GM12864 (cell line): ENCODE results near the gene PLCL2.

Source experiments
- DNase-seq: peaks from one replicate; pipeline ENCODE4 v3.0.0-alpha.2; 2011; ENCODE audit warnings: low read depth
- H3K4me3 ChIP-seq: 2 replicates; pipeline ENCODE4 v1.5.1; 2011; ENCODE audit warnings: mild to moderate bottlenecking, low read depth, low read length, control low read depth
- TF ChIP-seq, protein P1 (sequence below): IDR thresholded peaks from 2 replicates; pipeline ENCODE4 v1.5.1; 2011; ENCODE audit warnings: low read depth, mild to moderate bottlenecking, moderate library complexity, low read length, control low read depth, inconsistent platforms; ENCODE audit errors: missing control alignments

PLCL2 gene

DNA sequence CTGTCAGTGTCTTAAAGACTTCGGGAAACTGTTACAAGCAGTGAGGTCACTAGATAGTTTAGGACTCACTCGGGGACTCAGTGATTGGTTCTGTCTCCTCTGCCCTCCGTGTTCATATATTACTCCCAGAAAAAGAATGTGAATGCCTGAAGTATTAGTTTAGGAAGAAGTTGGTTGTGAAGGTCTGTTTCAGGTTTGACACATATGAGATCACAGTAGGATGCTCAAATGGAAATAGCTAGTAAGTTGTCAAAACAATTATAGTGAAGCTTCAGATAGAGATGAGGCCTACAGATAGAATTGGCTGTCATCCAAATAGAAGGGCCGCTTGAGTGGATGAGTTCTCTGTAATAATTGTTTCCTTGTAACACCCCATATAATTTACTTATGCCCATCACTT lies 172.6 kb downstream of the PLCL2 start:
- H3K4me3 ChIP-seq: no peak overlapping the region
- DNase-seq: no peak
- TF ChIP-seq, protein P1, sequence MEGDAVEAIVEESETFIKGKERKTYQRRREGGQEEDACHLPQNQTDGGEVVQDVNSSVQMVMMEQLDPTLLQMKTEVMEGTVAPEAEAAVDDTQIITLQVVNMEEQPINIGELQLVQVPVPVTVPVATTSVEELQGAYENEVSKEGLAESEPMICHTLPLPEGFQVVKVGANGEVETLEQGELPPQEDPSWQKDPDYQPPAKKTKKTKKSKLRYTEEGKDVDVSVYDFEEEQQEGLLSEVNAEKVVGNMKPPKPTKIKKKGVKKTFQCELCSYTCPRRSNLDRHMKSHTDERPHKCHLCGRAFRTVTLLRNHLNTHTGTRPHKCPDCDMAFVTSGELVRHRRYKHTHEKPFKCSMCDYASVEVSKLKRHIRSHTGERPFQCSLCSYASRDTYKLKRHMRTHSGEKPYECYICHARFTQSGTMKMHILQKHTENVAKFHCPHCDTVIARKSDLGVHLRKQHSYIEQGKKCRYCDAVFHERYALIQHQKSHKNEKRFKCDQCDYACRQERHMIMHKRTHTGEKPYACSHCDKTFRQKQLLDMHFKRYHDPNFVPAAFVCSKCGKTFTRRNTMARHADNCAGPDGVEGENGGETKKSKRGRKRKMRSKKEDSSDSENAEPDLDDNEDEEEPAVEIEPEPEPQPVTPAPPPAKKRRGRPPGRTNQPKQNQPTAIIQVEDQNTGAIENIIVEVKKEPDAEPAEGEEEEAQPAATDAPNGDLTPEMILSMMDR: no peak

DNA sequence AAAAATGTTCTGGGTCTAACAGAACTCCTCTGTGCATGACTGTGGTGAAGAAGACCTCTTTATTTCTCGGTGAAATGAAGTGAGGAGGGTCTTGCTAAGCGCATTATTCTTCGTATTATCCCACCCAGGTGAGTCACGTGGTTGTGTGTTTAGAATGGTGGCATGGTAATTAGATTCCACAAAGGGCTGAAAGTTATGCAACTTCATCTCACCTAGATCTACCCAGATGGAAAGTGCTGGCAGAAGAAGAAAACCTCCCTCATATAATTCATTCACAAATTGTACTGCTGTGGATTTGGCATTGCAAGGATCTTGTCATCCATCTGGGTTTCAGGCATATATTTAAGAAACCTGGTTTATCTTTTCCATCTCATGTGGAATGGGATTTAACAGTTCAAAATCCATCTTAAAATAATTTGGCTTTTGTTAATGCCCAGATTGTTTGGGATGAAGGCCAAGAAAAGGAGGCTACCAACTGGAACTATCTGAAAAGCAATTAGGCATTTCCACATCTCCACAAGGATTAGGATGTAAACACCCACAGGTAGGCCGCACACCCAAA lies 175.3 kb downstream of the PLCL2 start:
- TF ChIP-seq, protein P1: no peak

GRCh38 chr3:17061005-17061404 lies 176.2 kb downstream of the PLCL2 start:
- H3K4me3 ChIP-seq: no peak overlapping the region
- DNase-seq: no peak
- TF ChIP-seq, protein P1: no peak

More for the DNA sequence above, 175.3 kb downstream of the PLCL2 start:
- DNase-seq: no peak
- no peak overlapping the region for H3K4me3 ChIP-seq

- TF ChIP-seq, protein P1: no peak
- H3K4me3 ChIP-seq: no peak overlapping the region
- no peak for DNase-seq
These were observed 178.0 kb downstream of the PLCL2 start for GRCh38 chr3:17062736-17063135.

GRCh38 chr3:17063596-17063995 lies 178.8 kb downstream of the PLCL2 start:
- no peak overlapping the region for H3K4me3 ChIP-seq
- DNase-seq: no peak
- TF ChIP-seq, protein P1: no peak

DNA sequence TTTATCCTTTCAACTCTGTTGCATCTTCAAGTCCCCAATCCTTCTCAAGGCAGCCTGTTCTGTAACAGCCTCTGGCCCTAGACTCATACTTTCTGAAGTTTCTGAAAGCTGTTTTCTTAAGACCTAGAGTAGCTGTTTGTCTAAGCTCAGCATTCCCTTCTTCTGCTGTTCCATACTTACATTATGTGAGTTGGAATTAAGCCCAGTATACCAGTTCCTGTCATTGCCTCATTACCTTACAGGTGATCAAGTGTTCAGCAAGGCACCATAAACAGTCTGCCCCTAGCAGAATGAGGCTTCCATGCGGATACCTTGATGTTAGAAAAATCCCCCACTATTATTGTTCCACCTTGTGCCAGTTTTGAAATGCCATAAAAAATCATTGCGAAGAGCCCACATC lies 180.6 kb downstream of the PLCL2 start:
- TF ChIP-seq, protein P1: no peak
- no peak overlapping the region for H3K4me3 ChIP-seq
- DNase-seq: no peak

- TF ChIP-seq, protein P1: no peak
- no peak overlapping the region for H3K4me3 ChIP-seq
- DNase-seq: no peak
These were observed 181.1 kb downstream of the PLCL2 start for GRCh38 chr3:17065881-17066280.
